GM15510 (cell line): Measurements from ENCODE around the gene EDIL3.

ENCODE experiments used
- POLR2A ChIP-seq: IDR thresholded peaks from 3 replicates; pipeline ENCODE4 v1.6.1; 2011; ENCODE audit warnings: borderline replicate concordance; ENCODE audit not compliant: insufficient read length; ENCODE audit errors: extremely low read depth

The EDIL3 gene

GRCh38 chr5:84362061-84362720 is 22.5 kb downstream of the EDIL3 start:
- TF ChIP-seq POLR2A = no peak

- no peak for TF ChIP-seq POLR2A
Observed at GRCh38 chr5:84361572-84361971, 23.1 kb downstream of the EDIL3 start.

- TF ChIP-seq POLR2A = no peak
Observed at GRCh38 chr5:84360056-84360455, 24.6 kb downstream of the EDIL3 start.

GRCh38 chr5:84354101-84354500 is 30.6 kb downstream of the EDIL3 start:
- TF ChIP-seq POLR2A = no peak

- TF ChIP-seq POLR2A = no peak
Observed at GRCh38 chr5:84344788-84345187, 39.9 kb downstream of the EDIL3 start.

GRCh38 chr5:84343171-84343570 is 41.5 kb downstream of the EDIL3 start:
- no peak for TF ChIP-seq POLR2A

GRCh38 chr5:84332106-84332505 is 52.6 kb downstream of the EDIL3 start:
- TF ChIP-seq POLR2A = no peak

GRCh38 chr5:84327591-84327990 is 57.1 kb downstream of the EDIL3 start:
- TF ChIP-seq POLR2A = no peak

- no peak for TF ChIP-seq POLR2A
Observed at GRCh38 chr5:84322646-84323045, 62.0 kb downstream of the EDIL3 start.

- no peak for TF ChIP-seq POLR2A
Observed at GRCh38 chr5:84306601-84307000, 78.1 kb downstream of the EDIL3 start.

- no peak for TF ChIP-seq POLR2A
Observed at GRCh38 chr5:84304599-84304998, 80.1 kb downstream of the EDIL3 start.

GRCh38 chr5:84303315-84303714 is 81.4 kb downstream of the EDIL3 start:
- TF ChIP-seq POLR2A = no peak

- TF ChIP-seq POLR2A = no peak
Observed at GRCh38 chr5:84301535-84301934, 83.1 kb downstream of the EDIL3 start.

GRCh38 chr5:84299959-84300358 is 84.7 kb downstream of the EDIL3 start:
- TF ChIP-seq POLR2A = no peak

- no peak for TF ChIP-seq POLR2A
Observed at GRCh38 chr5:84298628-84299027, 86.1 kb downstream of the EDIL3 start.

GRCh38 chr5:84292788-84293653 is 91.7 kb downstream of the EDIL3 start:
- no peak for TF ChIP-seq POLR2A
